ENCODE data around the gene INPP5A.
"Not testable (repeated sequence)": the region's sequence is repeated elsewhere in the genome, so short reads cannot be mapped to it uniquely, and the experiment has no call there.

Gene INPP5A

DNA sequence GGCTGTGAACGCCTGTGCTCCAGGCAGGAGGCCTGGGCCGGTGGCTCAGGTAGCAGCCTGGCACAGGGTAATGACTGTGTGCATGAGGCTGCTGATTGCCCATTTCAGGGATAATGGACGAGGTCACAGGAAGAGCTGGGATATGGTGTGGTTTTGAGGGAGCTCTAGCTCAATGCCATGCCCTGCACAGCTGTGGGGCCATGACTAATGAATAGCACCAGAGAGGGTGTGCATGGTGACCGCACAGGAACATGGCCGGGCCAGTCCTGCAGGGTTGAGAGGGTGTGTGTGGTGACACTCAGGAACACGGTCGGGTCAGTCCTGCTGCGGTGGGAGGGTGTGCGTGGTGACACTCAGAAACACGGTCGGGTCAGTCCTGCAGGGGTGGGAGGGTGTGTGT lies 226.5 kb downstream of the INPP5A start:
- no peak overlapping the region for H3K4me3 Mint-ChIP-seq
- ATAC-seq (ENCODE audit: low read depth), result no peak
- H3K27ac Mint-ChIP-seq, result peak overlapping the region; percentile 32
- H3K4me1 Mint-ChIP-seq, result peaks cover 9% of the 10 kb centered on the region
- H3K27me3 Mint-ChIP-seq, result no peaks in the 10 kb centered on the region
- DNase-seq (ENCODE audit: low spot score in 2 of 2), result no peak
- peaks cover 30% of the 10 kb centered on the region for H3K36me3 Mint-ChIP-seq
- H3K9me3 Mint-ChIP-seq, result no peaks in the 10 kb centered on the region

DNA sequence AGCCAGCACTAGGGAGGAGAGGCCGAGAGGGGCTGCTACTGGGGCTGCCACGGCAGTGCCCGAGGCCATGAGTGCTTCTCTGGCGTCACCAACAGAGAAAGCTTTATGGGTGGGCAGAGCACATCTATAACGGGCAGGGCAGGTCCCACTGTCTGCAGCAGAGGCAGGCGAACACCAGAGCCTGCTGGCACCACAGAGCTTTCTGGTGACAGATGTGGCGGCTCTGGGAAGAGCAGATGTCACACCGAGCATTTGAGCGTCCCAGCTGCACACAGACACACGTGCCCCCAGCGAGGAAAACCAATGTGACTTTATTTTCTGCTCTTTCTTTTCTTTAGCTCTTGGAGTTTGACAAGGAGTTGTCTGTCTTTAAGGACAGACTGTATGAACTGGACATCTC lies 227.8 kb downstream of the INPP5A start:
- Mint-ChIP-seq H3K9me3 (no peaks in the 10 kb centered on the region), H3K4me3 (no peak overlapping the region), H3K36me3 (peaks cover 26% of the 10 kb centered on the region), H3K27ac (no peak overlapping the region), H3K27me3 (no peaks in the 10 kb centered on the region), H3K4me1 (peaks cover 9% of the 10 kb centered on the region)
- DNase-seq (ENCODE audit: low spot score in 2 of 2) (no peak), ATAC-seq (ENCODE audit: low read depth) (no peak)

DNA sequence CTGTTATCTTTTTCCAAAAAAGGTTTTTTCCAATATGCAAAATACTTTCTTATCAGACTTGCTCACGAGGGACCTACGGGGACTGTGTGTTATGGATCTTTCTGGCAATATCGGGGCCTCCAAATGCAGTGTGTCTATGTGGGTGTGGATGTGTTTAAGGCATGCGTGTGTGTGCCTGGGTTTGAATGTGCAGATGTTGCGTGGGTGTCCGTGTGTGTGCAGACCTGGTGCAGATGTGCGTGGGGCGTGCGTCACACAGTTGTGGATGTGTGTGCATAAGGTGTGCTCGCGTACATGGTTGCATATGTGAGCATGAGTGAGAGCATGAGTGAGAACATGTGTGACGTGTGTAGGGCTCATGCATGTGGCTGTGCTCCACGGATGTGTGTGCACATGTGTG lies 228.7 kb downstream of the INPP5A start:
- Mint-ChIP-seq H3K9me3 (no peaks in the 10 kb centered on the region), H3K27me3 (no peaks in the 10 kb centered on the region), H3K4me1 (peaks cover 9% of the 10 kb centered on the region), H3K4me3 (no peak overlapping the region), H3K36me3 (peaks cover 19% of the 10 kb centered on the region), H3K27ac (no peak overlapping the region)
- ATAC-seq (ENCODE audit: low read depth) (no peak), DNase-seq (ENCODE audit: low spot score in 2 of 2) (no peak)

DNA sequence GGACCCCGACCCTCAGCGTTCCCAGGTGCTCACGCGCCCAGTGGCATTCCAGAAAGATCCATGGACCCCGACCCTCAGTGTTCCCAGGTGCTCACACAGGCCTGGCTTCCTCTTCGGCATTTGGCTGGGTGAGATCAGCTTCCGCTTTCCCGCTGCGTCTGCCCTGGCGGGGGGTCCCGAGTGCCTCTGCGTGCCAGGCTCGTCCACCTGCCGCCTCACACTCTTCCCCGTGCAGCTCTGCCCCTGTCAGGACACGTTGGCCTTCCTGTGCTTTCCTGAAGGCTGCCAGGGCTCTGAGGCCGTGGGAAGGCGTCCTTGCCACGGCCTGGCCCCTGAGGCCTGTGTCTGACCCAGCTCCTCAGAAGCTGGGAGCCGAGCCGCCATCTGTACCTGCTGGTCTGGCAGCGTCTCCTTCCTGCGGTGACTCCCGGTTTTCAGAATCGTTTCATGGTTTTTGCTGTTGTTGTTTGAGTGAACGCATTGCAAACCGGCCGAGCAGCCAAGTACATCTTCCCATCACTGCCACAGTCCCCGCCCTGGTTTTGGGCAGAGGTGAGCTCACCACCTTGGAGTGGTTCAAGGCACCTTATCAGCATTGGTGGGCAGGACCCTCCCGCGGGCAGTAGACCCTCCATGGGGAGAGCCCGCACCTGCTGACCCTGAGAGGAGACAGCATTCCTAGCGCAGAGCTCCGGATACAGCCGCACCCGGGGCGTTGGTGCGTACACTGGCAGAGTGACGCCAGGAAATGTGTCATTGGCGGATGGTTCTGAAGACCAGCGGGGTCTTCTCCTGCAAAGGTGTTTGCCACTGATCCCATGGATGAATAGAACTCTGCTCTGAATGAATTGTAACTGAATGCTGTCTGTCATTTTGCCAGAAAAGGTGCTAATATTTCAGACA lies 231.0 kb downstream of the INPP5A start:
- no peak for DNase-seq (ENCODE audit: low spot score in 2 of 2)
- Mint-ChIP-seq H3K4me1 (peaks cover 6% of the 10 kb centered on the region), H3K9me3 (no peaks in the 10 kb centered on the region), H3K36me3 (peaks cover 19% of the 10 kb centered on the region), H3K27me3 (no peaks in the 10 kb centered on the region), H3K27ac (no peak overlapping the region), H3K4me3 (no peak overlapping the region)
- no peak for ATAC-seq (ENCODE audit: low read depth)

DNA sequence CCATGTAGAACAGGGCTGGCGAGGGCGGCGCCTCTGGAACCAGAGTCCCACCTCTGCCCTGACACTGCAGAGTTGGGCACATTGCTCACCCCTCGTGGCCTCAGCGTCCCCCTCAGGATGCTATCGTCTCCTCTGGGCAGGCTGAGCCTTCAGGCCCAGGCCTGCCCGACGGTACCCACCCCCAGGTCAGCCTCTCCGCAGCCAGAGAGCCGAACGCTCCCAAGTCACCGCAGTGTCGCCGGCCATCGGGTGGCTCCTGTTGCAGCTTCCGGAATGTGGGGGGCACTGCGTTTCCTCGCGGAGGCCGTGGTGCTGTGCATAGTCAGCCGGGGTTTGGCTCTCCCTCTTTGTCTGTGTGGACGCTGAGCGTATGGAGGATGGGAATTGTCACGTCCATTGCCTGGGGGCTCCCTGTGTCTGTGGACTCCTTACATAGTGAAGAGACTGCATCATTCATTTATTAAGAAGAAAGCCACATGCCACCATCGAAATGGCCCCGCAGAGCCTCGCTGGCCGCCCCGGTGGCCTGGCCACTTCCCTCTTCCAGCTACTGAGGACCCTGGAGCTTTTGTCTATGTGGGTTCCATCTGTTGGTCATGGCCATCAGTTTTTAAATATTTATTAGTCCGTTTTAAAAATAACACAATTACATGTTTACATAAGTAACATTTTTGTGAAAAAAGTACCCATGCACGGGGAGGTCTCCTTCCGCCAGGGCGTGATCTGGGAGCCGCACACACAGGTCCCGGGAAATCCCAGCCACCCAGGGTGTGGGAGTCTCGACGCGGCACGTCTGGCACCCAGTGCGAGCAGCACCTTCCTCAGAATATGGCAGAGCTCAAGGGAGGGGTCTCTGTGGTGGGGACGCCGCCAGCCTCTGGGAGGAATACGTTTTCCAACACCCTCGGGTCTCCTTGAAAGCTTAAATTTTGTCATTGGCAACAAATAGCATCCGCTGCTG lies 232.8 kb downstream of the INPP5A start:
- ATAC-seq (ENCODE audit: low read depth) (no peak), DNase-seq (ENCODE audit: low spot score in 2 of 2) (no peak)
- H3K27ac Mint-ChIP-seq, result no peak overlapping the region
- no peaks in the 10 kb centered on the region for H3K9me3 Mint-ChIP-seq
- peaks cover 18% of the 10 kb centered on the region for H3K36me3 Mint-ChIP-seq
- H3K4me3 Mint-ChIP-seq, result no peak overlapping the region
- no peaks in the 10 kb centered on the region for H3K27me3 Mint-ChIP-seq
- H3K4me1 Mint-ChIP-seq, result peaks cover 3% of the 10 kb centered on the region

DNA sequence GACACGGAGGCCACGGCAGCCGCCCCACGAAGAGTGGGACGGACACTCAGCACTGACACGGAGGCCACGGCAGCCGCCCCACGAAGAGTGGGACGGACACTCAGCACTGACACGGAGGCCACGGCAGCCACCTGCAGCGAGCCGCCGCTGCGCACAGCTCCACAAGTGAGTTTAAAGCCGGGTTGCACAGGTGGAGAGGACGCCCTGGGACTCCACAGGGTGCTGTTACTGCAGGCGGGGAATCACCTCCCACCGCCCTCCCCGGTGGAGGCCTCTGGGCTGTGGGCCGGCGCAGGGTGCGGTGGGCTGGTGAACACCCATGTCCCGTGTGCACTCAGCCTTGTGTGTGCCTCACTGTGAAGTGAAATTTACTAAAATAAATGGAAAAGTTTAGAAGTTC lies 235.2 kb downstream of the INPP5A start:
- not testable (repeated sequence) for H3K27ac Mint-ChIP-seq, H3K4me3 Mint-ChIP-seq

DNA sequence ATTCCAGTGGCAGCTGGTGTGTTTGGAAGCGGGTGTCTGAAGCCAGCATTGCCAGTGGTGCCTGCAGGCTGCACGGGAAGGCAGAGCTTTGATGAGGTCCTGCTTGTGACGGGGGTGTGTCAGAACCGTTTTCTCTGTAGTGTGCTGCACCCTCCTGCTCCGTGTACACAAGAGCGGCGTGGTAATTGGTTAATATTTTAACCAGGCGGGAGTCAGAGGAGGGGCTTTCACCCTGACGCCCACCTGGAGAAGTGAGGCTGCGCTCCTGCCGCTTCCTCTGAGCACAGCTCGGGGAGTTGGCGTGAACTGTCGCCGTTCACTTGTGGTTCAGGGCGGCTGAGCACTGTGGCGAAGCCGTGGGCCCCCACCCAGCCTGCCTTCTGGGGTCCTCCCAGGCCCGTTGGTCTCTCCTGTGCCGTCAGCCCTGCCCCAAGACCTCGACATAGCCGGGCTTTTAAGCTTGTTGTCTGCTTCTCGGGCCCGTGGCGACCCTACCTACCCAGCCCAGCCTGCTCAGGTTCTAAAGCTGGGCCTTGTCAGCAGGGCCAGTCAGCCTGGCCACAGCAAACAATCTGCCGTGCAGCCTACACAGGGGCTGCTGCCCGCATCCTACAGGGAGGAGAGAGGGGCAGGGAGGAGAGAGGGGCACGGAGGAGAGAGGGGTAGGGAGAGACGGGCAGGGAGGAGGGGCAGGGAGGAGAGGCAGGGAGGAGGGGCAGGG lies 236.8 kb downstream of the INPP5A start:
- ATAC-seq (ENCODE audit: low read depth) (no peak), DNase-seq (ENCODE audit: low spot score in 2 of 2) (no peak)
- H3K36me3 Mint-ChIP-seq, result peaks cover 21% of the 10 kb centered on the region
- no peak overlapping the region for H3K27ac Mint-ChIP-seq
- H3K4me3 Mint-ChIP-seq, result no peak overlapping the region
- no peaks in the 10 kb centered on the region for H3K27me3 Mint-ChIP-seq
- no peaks in the 10 kb centered on the region for H3K4me1 Mint-ChIP-seq
- no peaks in the 10 kb centered on the region for H3K9me3 Mint-ChIP-seq

More for the DNA sequence above, 235.2 kb downstream of the INPP5A start:
- not testable (repeated sequence) for DNase-seq (ENCODE audit: low spot score in 2 of 2); H3K9me3 Mint-ChIP-seq; ATAC-seq (ENCODE audit: low read depth); H3K27me3 Mint-ChIP-seq; H3K4me1 Mint-ChIP-seq
- peaks cover 25% of the 10 kb centered on the region for H3K36me3 Mint-ChIP-seq

DNA sequence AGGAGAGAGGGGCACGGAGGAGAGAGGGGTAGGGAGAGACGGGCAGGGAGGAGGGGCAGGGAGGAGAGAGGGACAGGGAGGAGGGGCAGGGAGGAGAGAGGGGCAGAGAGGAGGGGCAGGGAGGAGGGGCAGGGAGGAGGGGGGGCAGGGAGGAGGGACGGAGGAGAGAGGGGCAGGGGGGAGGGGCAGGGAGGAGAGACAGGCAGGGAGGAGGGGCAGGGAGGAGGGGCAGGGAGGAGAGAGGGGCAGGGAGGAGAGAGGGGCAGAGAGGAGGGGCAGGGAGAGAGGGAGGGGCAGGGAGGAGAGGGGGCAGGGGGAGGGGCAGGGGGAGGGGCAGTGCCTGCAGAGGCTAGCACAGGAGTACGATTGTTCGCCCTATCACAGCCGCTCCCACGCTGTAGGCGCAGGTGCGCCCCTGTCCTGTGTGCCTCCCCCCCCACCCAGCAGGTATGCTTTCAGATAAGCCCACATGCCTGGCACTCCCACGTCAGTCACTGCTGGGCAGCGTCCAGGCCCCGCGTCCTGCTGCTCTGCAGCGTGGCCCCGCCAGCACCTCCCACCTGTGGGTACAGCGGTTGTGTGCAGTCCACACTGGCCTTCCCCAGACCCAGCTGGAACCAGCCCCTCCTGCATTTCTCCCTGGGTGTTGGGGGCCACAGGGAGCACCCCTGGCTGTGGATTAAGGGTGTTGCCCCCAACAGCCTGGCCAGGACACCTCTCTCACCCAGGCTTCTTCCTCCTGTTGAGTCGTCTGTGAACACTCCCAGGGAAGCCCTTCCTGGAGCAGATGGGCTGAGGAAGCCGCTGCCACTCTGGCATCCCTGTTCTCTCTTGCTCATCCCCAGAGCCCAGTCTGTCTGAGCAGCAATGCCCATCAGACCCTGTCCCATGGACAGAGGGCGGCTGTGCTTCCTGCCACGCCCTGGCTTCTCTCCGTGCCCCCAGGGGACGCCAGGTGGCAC lies 237.6 kb downstream of the INPP5A start:
- DNase-seq (ENCODE audit: low spot score in 2 of 2) (no peak), ATAC-seq (ENCODE audit: low read depth) (no peak)
- Mint-ChIP-seq H3K36me3 (peaks cover 25% of the 10 kb centered on the region), H3K4me1 (no peaks in the 10 kb centered on the region), H3K9me3 (no peaks in the 10 kb centered on the region), H3K27ac (no peak overlapping the region), H3K4me3 (no peak overlapping the region), H3K27me3 (no peaks in the 10 kb centered on the region)

DNA sequence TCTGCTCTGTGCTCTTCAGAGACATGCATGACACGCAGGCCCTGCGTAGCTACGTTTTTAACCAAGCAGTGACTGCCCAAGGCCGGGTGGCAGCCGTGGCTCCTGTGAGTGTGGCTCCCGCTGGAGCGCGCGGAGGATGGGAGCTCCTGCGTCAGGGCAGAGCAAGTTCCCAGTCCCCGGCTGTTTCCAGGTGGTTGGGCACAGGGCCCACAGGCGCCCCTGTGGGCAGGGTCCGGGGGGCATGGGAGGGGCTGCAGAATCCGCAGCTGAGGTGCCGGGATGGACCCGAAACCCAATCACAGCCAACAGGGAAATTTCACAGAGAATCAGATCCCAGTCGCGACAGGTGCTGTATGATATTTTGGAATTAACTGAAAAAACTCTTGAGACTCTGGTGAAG lies 238.6 kb downstream of the INPP5A start:
- H3K27me3 Mint-ChIP-seq, result no peaks in the 10 kb centered on the region
- H3K36me3 Mint-ChIP-seq, result peaks cover 30% of the 10 kb centered on the region
- H3K9me3 Mint-ChIP-seq, result no peaks in the 10 kb centered on the region
- no peak overlapping the region for H3K27ac Mint-ChIP-seq
- no peaks in the 10 kb centered on the region for H3K4me1 Mint-ChIP-seq
- DNase-seq (ENCODE audit: low spot score in 2 of 2) (no peak), ATAC-seq (ENCODE audit: low read depth) (no peak)
- H3K4me3 Mint-ChIP-seq, result no peak overlapping the region

DNA sequence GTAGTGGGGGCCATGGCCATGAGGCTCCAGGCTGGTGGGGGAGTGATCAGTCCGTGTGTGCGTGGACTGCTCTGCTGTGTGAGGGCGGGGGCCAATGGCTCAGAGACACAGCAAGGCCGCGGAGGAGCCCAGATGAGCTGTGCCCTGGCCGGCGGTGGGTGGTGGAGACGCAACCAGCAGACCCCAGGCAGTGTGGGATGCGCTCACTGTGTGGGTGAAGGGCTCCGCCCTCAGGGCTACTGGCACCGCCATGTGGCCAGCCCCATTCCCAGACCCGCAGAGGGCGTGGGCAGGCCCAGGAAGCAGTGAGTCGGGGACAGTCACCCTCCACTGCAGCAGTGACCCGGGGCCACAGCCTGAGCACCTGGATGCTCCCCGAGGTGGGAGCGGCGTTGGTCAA lies 239.2 kb downstream of the INPP5A start:
- ATAC-seq (ENCODE audit: low read depth) (no peak), DNase-seq (ENCODE audit: low spot score in 2 of 2) (no peak)
- Mint-ChIP-seq H3K27me3 (no peaks in the 10 kb centered on the region), H3K27ac (no peak overlapping the region), H3K9me3 (no peaks in the 10 kb centered on the region), H3K36me3 (peaks cover 36% of the 10 kb centered on the region), H3K4me1 (no peaks in the 10 kb centered on the region), H3K4me3 (no peak overlapping the region)

DNA sequence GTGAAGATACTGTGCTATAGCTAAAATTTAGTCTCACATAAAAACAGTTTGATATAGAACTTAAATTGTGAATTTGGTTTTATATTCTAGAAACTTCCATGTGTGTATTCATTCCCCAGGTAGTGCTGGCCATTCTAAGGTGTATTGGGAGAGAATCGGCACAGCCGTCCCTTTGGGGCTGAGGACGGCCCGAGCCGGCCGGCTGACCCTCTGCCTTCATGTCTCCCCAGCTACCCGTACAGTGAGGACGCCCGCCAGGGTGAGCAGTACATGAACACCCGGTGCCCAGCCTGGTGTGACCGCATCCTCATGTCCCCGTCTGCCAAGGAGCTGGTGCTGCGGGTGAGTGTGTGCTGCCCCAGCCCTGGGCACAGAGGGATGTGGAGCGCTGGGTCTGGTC lies 239.9 kb downstream of the INPP5A start:
- H3K36me3 Mint-ChIP-seq, result peaks cover 40% of the 10 kb centered on the region
- DNase-seq (ENCODE audit: low spot score in 2 of 2) (no peak), ATAC-seq (ENCODE audit: low read depth) (no peak)
- H3K27ac Mint-ChIP-seq, result no peak overlapping the region
- H3K9me3 Mint-ChIP-seq, result no peaks in the 10 kb centered on the region
- no peak overlapping the region for H3K4me3 Mint-ChIP-seq
- no peaks in the 10 kb centered on the region for H3K27me3 Mint-ChIP-seq
- H3K4me1 Mint-ChIP-seq, result no peaks in the 10 kb centered on the region

DNA sequence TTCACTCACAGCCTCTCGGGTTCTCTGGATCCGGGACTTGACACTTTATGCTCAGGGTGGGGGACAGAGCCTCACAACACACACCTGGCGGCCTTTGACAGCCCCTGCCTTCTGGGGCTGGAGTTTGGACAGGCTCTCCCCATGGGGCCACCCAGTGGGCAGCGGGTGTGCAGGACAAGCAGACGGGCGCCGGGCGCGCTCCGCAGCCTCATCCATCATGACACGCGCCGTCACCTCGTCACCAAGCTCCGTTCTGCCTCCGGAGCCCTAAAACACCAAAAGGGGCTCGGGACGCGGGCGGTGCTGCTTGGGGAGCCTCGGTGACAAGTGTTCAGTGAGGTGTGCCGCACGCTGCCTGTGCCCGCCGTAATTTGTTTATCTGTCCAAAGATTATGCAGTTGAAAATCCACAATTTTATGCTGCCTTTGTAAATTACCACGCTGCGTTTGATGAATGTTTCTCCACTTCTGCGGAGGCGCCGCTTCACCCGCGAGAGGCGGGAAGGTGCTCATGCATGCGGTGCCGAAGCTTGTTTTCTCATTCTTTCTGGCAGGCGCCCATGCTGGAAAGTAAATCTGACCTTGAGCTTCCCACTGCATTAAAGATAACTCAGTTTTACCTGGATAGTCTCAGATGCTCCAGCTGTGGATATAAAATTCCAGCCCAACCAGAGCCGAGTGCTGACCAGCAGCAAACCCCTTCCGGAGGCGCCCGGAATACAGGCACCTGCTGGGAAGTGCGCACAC lies 242.1 kb downstream of the INPP5A start:
- no peaks in the 10 kb centered on the region for H3K4me1 Mint-ChIP-seq

More for the DNA sequence above, 242.1 kb downstream of the INPP5A start:
- no peak overlapping the region for H3K27ac Mint-ChIP-seq
- H3K4me3 Mint-ChIP-seq, result no peak overlapping the region
- peaks cover 47% of the 10 kb centered on the region for H3K36me3 Mint-ChIP-seq
- H3K27me3 Mint-ChIP-seq, result peaks cover 1% of the 10 kb centered on the region
- DNase-seq (ENCODE audit: low spot score in 2 of 2) (no peak), ATAC-seq (ENCODE audit: low read depth) (no peak)
- H3K9me3 Mint-ChIP-seq, result no peaks in the 10 kb centered on the region
